Adrenal gland (tissue), 12 donors: ENCODE measurements around the gene AOPEP. TPM values are rescaled to one million over a fixed set of nuclear protein-coding genes. Genes with fewer than 3 reads are reported as not detected.

ENCODE experiments used
- DNase-seq, 7 donors: peaks; one replicate each; pipeline ENCODE4 v3.0.0-alpha.2; 2019 to 2020
- H3K27ac ChIP-seq, 5 donors: fragments of 200-600 bp; sonication (generic) in 4 of 5; 1 replicate in 3 of 5; 2 replicates in 2 of 5; pipeline versions ENCODE4 v1.5.1 to v1.8.0; 2016 to 2020; ENCODE audit warnings: mild to moderate bottlenecking in 1 of 5
- H3K27me3 ChIP-seq: fragments of 200-600 bp; 2 replicates; pipeline ENCODE4 v1.8.0; 2021
- H3K36me3 ChIP-seq, 2 donors: fragments of 200-600 bp; replicated peaks in 1 of 2; 1 replicate in 1 of 2; 2 replicates in 1 of 2; pipeline versions ENCODE4 v1.5.1 to v1.8.0; 2018 to 2022
- H3K4me1 ChIP-seq, 2 donors: fragments of 200-600 bp; replicated peaks in 1 of 2; 1 replicate in 1 of 2; 2 replicates in 1 of 2; pipeline versions ENCODE4 v1.5.1 to v1.8.0; 2018 to 2021
- H3K4me3 ChIP-seq, 4 donors: fragments of 200-600 bp; sonication (generic) in 3 of 4; one replicate each; pipeline ENCODE4 v1.5.1; 2016 to 2018
- H3K9me3 ChIP-seq, 3 donors: fragments of 200-600 bp; sonication (generic) in 1 of 3; replicated peaks in 1 of 3; 1 replicate in 2 of 3; 2 replicates in 1 of 3; pipeline versions ENCODE4 v1.5.1 to v1.8.0; 2016 to 2021
- CTCF ChIP-seq, 6 experiments: fragments of 450-650 bp in 4 of 6; fragments of 200-600 bp in 2 of 6; sonication (generic) in 1 of 6; IDR thresholded peaks; 1 replicate in 5 of 6; 2 replicates in 1 of 6; pipeline versions ENCODE4 v1.5.1 to v1.8.0; 2016 to 2021; ENCODE audit warnings: antibody characterized with exemption in 6 of 6, mild to moderate bottlenecking in 2 of 6, moderate library complexity in 1 of 6
- POLR2A ChIP-seq, 2 donors: fragments of 450-650 bp; IDR thresholded peaks; one replicate each; pipeline ENCODE4 v1.6.1; 2017; ENCODE audit warnings: antibody characterized with exemption in 2 of 2, mild to moderate bottlenecking in 2 of 2, moderate library complexity in 1 of 2
- WGBS, 4 donors: extraction: QIAGEN DNeasy Blood & Tissue Kit in 2 of 4; methylation state at CpG; one replicate each; pipeline versions ENCODE4 v1.1.5 to v1.1.7; 2013 to 2017; 5-methylcytosine and 5-hydroxymethylcytosine counted together
- intact Hi-C, 2 donors: fragments of 100-400 bp; cut with DNase I; formaldehyde crosslinking; loops; one replicate each; pipeline versions ENCODE4 v1.14.1 to v1.15.0; 2022 to 2023
- polyA plus RNA-seq, 3 donors: library from polyadenylated mRNA; stranded (reverse); fragments of 200-250 nt in 2 of 3; fragments of 350-450 nt in 1 of 3; fragmentation: Illumina TruSeq in 1 of 3; extraction: RNeasy Lipid Tissue Mini Kit (QIAGEN cat#74804) in 1 of 3; gene quantifications; one replicate each; pipeline ENCODE4 v1.2.3, GENCODE V29; 2013 to 2014
- total RNA-seq, 9 donors: library from RNA; depleted of rRNA in 4 of 9; stranded (reverse); fragments of >200 nt in 4 of 9; fragments of 120-200 nt in 1 of 9; fragmentation: NEBNext Ultra II Directional in 1 of 9; extraction: Animal tissue kit (Norgen Biotek cat#: 25700) in 1 of 9; gene quantifications; one replicate each; pipeline versions ENCODE4 v1.1.0 to v1.2.4, GENCODE V29; 2013 to 2023
- donor health status: healthy with polysubstance abuse.
- donor health status: Bipolar disorder and iron deficiency.
- donor health status: DM: yes; HTN: yes; CAD: no.
- donor health status: DM: no; HTN: no; CAD: no.
- donor health status: DM: no; HTN: no; CAD: no.
- donor health status: DM: yes; HTN: yes; CAD: no.

AOPEP gene
- total and polyA plus RNA-seq, 12 donors, result 31.0 to 99.6 (median 71.0) TPM

GRCh38 chr9:95091601-95092261 is 365.2 kb downstream of the AOPEP start:
- no peak for TF ChIP-seq CTCF (IDR thresholded peaks at IDR 0.05)
- TF ChIP-seq POLR2A (IDR thresholded peaks at IDR 0.05), result no peak
- H3K36me3 ChIP-seq, result peaks cover 0 to 5% of the 10 kb centered on the region in 2 donors
- peak overlapping the region in 2 of 5 donors; percentile 59 to 63 for H3K27ac ChIP-seq
- intact Hi-C loops, result no loop called here
- H3K4me1 ChIP-seq, result peaks cover 9 to 34% of the 10 kb centered on the region in 2 donors
- H3K9me3 ChIP-seq, result no peaks in the 10 kb centered on the region
- H3K4me3 ChIP-seq, result no peak overlapping the region
- WGBS, 4 donors, result 47 to 69% (median 61%) methylated on average over 4 to 12 of the region's 12 CpGs
- no peak for DNase-seq
- no peaks in the 10 kb centered on the region for H3K27me3 ChIP-seq

- TF ChIP-seq POLR2A (IDR thresholded peaks at IDR 0.05), result no peak
- TF ChIP-seq CTCF (IDR thresholded peaks at IDR 0.05), result no peak
- intact Hi-C loops, result no loop called here
- H3K27me3 ChIP-seq, result no peaks in the 10 kb centered on the region
- DNase-seq, result no peak
- no peaks in the 10 kb centered on the region for H3K9me3 ChIP-seq
- peaks cover 9 to 34% of the 10 kb centered on the region in 2 donors for H3K4me1 ChIP-seq
- H3K27ac ChIP-seq, result peak overlapping the region in 2 of 5 donors; percentile 59 to 63
- WGBS, 4 donors, result 65 to 71% (median 66%) methylated on average over 15 to 19 of the region's 19 CpGs
- no peaks in the 10 kb centered on the region for H3K36me3 ChIP-seq
- no peak overlapping the region for H3K4me3 ChIP-seq
These were observed 366.0 kb downstream of the AOPEP start for GRCh38 chr9:95092262-95093072.

GRCh38 chr9:95093586-95093985 is 367.1 kb downstream of the AOPEP start:
- Histone ChIP-seq H3K9me3 (no peaks in the 10 kb centered on the region), H3K36me3 (no peaks in the 10 kb centered on the region), H3K4me3 (no peak overlapping the region), H3K27ac (no peak overlapping the region), H3K27me3 (no peaks in the 10 kb centered on the region), H3K4me1 (peaks cover 9 to 39% of the 10 kb centered on the region in 2 donors)
- DNase-seq, result no peak
- intact Hi-C loops, result no loop called here
- TF ChIP-seq CTCF (IDR thresholded peaks at IDR 0.05) (no peak), POLR2A (IDR thresholded peaks at IDR 0.05) (no peak)
- WGBS, 4 donors, result 94 to 97% (median 95%) methylated on average over 13 to 16 of the region's 16 CpGs

GRCh38 chr9:95094002-95094401 is 367.5 kb downstream of the AOPEP start:
- Histone ChIP-seq H3K27ac (no peak overlapping the region), H3K9me3 (no peaks in the 10 kb centered on the region)
- intact Hi-C loops, result no loop called here

More at GRCh38 chr9:95094002-95094401, 367.5 kb downstream of the AOPEP start:
- DNase-seq, result no peak
- Histone ChIP-seq H3K4me3 (no peak overlapping the region), H3K4me1 (peaks cover 9 to 41% of the 10 kb centered on the region in 2 donors), H3K36me3 (no peaks in the 10 kb centered on the region), H3K27me3 (no peaks in the 10 kb centered on the region)
- no peak for TF ChIP-seq CTCF (IDR thresholded peaks at IDR 0.05)
- no peak for TF ChIP-seq POLR2A (IDR thresholded peaks at IDR 0.05)
- WGBS, 4 donors, result 84 to 95% (median 89%) methylated on average over 10 of the region's 10 CpGs
